A673 (cell line): ENCODE measurements around the gene NDE1. TPM values are rescaled to one million over a fixed set of nuclear protein-coding genes. Genes with fewer than 3 reads are reported as not detected.

Source experiments
- BruUV-seq: library from RNA; stranded (reverse); fragments of 400-500 nt; replicated peaks from 2 replicates; lab custom pipeline; 2021; lab: Mats Ljungman, UMichigan
- CTCF ChIA-PET: fragments of 300-600 bp; sonication (Branson Sonifier 250); formaldehyde crosslinking; loops from one replicate; lab custom pipeline; 2022; ENCODE audit warnings: antibody characterized with exemption; lab: Charles Lee
- POLR2A ChIA-PET: fragments of 300-600 bp; sonication (Branson Sonifier 250); formaldehyde crosslinking; loops from one replicate; lab custom pipeline; 2022; ENCODE audit warnings: antibody characterized with exemption; ENCODE audit not compliant: low non-redundant PET; lab: Charles Lee
- DNase-seq: peaks from one replicate; pipeline ENCODE4 v3.0.0-alpha.2; 2015; ENCODE audit warnings: low spot score
- H3K27ac ChIP-seq: fragments of 200-600 bp; sonication (generic); 2 replicates; pipeline ENCODE4 v1.5.1; 2016; ENCODE audit warnings: mixed run types, low read depth, mild to moderate bottlenecking, mixed read lengths, antibody characterized with exemption, low read length; ENCODE audit not compliant: poor library complexity, severe bottlenecking
- H3K27me3 ChIP-seq: fragments of 200-600 bp; sonication (generic); replicated peaks from 2 replicates; pipeline ENCODE4 v1.6.1; 2017; ENCODE audit warnings: mixed run types, low read depth, mild to moderate bottlenecking, mixed read lengths, antibody characterized with exemption, low read length; ENCODE audit not compliant: insufficient read depth, poor library complexity
- H3K36me3 ChIP-seq: fragments of 200-600 bp; sonication (generic); 2 replicates; pipeline ENCODE4 v1.6.1; 2016; ENCODE audit warnings: mixed run types, mild to moderate bottlenecking, mixed read lengths, antibody characterized with exemption, low read length; ENCODE audit not compliant: insufficient read depth, poor library complexity, severe bottlenecking
- H3K4me1 ChIP-seq: fragments of 200-600 bp; sonication (generic); 2 replicates; pipeline ENCODE4 v1.6.1; 2017; ENCODE audit warnings: mixed run types, mild to moderate bottlenecking, mixed read lengths, antibody characterized with exemption, low read length; ENCODE audit not compliant: insufficient read depth, poor library complexity, severe bottlenecking
- H3K4me3 ChIP-seq: fragments of 200-600 bp; sonication (generic); 2 replicates; pipeline ENCODE4 v1.5.1; 2016; ENCODE audit warnings: low read depth, mixed run types, mild to moderate bottlenecking, mixed read lengths, low read length; ENCODE audit not compliant: poor library complexity, severe bottlenecking
- H3K9me3 ChIP-seq: fragments of 200-600 bp; sonication (generic); 2 replicates; pipeline ENCODE4 v1.6.1; 2016; ENCODE audit warnings: mixed run types, low read depth, mild to moderate bottlenecking, mixed read lengths, antibody characterized with exemption, low read length; ENCODE audit not compliant: poor library complexity, severe bottlenecking
- CTCF ChIP-seq: fragments of 300-800, 200-600 bp; sonication (generic); conservative IDR thresholded peaks from 2 replicates; pipeline ENCODE4 v1.5.1; 2017; ENCODE audit warnings: low read depth, mild to moderate bottlenecking, antibody characterized with exemption, low read length, moderate library complexity, mixed read lengths
- EZH2 ChIP-seq: fragments of 200-600 bp; sonication (generic); IDR thresholded peaks from 2 replicates; pipeline ENCODE4 v1.6.1; 2017; ENCODE audit warnings: borderline replicate concordance, low read depth, mild to moderate bottlenecking, mixed read lengths, antibody characterized with exemption, low read length; ENCODE audit not compliant: poor library complexity, severe bottlenecking
- intact Hi-C: fragments of 100-400 bp; cut with micrococcal nuclease; formaldehyde crosslinking; loops from one replicate; pipeline ENCODE4 v1.10.0; 2022; ENCODE audit not compliant: unreplicated experiment
- total RNA-seq: library from RNA; stranded (reverse); gene quantifications from 2 replicates; pipeline ENCODE4 v1.2.3, GENCODE V29; 2021

NDE1 gene
- total RNA-seq, 1 experiment from 2014 or later = 78.1 TPM

- POLR2A ChIA-PET = no interaction called here
Observed at GRCh38 chr16:15677447-15677846, 27.4 kb downstream of the NDE1 start.

DNA sequence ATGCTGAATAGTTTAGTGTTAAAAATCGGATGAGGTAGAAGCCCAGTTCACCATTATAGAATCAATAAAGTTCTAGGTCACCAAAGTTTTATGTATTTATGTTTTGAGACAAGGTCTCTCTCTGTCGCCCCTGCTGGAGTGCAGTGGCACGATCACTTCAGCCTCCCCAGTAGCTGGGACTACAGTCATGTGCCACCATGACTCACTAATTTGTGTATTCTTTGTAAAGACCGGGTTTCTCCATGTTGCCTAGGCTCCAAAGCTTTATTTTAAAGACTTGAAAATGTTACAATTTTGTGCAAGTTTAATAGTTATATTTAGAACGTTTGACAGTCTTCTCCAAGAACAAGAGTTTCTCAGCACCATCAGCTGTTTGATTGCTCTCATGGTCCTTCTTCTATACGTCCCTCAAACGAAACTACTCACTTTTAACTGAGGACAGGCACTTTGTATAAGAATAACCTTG, 32.1 kb downstream of the NDE1 start:
- POLR2A ChIA-PET = interaction anchor here (0.8 kb wide), 1 partner anchor 10 kb away, joined by 3 read pairs; no protein-coding TSS in a partner anchor

More at GRCh38 chr16:15677447-15677846, 27.4 kb downstream of the NDE1 start:
- CTCF ChIA-PET = no interaction called here
- no peak overlapping the region for H3K27ac ChIP-seq
- DNase-seq = no peak
- H3K9me3 ChIP-seq = no peaks in the 10 kb centered on the region
- TF ChIP-seq CTCF = no peak
- no peak for TF ChIP-seq EZH2
- intact Hi-C loops = no loop called here
- H3K36me3 ChIP-seq = peaks cover 48% of the 10 kb centered on the region
- BruUV-seq = no TSS peak
- H3K27me3 ChIP-seq = no peaks in the 10 kb centered on the region
- H3K4me3 ChIP-seq = no peak overlapping the region
- peaks cover 18% of the 10 kb centered on the region for H3K4me1 ChIP-seq

DNA sequence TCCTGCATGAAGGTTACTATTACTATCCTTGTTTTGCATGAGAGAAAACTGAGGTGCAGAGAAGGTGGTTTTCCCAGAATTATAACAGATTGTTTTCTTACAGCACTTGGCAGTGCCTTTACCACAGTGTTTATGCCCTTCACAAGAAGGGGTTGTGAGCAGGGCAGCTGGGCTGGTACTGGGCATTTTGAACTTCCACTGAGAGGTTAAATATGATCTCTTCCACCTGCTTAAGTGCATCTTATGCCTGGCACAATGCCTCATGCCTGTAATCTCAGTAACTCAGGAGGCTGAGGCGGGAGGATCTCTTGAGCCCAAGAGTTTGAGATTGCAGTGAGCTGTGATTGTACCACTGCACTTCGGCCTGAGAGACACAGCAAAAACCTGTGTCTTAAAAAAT, 36.2 kb downstream of the NDE1 start:
- Histone ChIP-seq H3K27me3 (no peaks in the 10 kb centered on the region), H3K36me3 (peaks cover 71% of the 10 kb centered on the region), H3K4me1 (peaks cover 8% of the 10 kb centered on the region), H3K9me3 (no peaks in the 10 kb centered on the region), H3K27ac (no peak overlapping the region), H3K4me3 (no peak overlapping the region)
- ChIA-PET POLR2A (no interaction called here), CTCF (no interaction called here)
- TF ChIP-seq EZH2 (no peak), CTCF (no peak)
- DNase-seq = no peak
- BruUV-seq = no TSS peak
- intact Hi-C loops = no loop called here

More for the DNA sequence above, 32.1 kb downstream of the NDE1 start:
- intact Hi-C loops = no loop called here
- TF ChIP-seq CTCF = peak; percentile 70
- no peak for TF ChIP-seq EZH2
- Histone ChIP-seq H3K27me3 (no peaks in the 10 kb centered on the region), H3K36me3 (peaks cover 71% of the 10 kb centered on the region), H3K27ac (no peak overlapping the region), H3K4me3 (no peak overlapping the region), H3K4me1 (peaks cover 8% of the 10 kb centered on the region), H3K9me3 (no peaks in the 10 kb centered on the region)
- peak; percentile 76 for DNase-seq
- CTCF ChIA-PET = no interaction called here
- BruUV-seq = TSS peak; percentile 10
